Ramos (cell line): ENCODE measurements around the gene WNT3.
"Not testable (repeated sequence)": the region's sequence is repeated elsewhere in the genome, so short reads cannot be mapped to it uniquely, and the experiment has no call there.

Experiments
- in situ Hi-C: fragments of 300-500 bp; cut with MboI; formaldehyde crosslinking; loops from one replicate; pipeline ENCODE4 v1.14.3; 2022; ENCODE audit warnings: low sequenced_read_pairs; ENCODE audit not compliant: unreplicated experiment

The WNT3 gene

DNA sequence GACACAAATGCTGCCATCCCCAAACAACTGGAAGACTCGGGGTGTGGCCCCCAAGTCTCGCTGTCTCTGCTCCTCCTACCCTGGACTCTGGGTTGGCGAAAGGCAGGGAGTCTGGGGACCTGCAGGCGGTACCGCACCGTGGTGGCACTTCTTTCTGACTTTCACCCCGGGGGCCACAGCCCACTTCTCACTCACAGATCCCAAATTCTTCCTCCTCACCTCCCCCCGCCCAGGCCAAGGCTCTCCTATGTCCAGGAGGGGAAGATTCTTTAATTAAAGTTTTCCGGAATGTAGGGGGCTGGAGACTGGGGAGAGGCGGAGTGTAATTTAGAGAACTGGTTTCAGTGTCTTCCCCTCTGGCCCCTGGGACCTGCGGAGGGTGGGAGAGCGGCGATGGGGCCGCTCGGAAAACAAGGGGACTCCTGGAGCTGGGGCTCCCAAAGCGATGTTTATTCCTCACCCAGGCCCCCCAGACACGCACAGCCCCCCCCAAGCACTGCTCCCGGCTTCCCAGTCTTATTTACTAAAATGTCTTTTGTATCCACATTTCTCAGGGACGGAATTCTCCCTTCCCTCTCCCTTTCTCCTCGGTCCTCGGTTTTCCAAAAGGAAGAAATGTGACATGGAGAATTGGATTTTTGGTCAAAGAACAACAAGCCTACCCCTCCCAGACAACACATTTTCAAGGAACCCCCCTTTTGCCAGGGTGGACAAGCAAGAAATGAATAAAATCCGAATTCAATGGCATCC is 1.2 kb downstream of the WNT3 start:
- in situ Hi-C loops: no loop called here

GRCh38 chr17:46815474-46816353 is 2.8 kb downstream of the WNT3 start:
- in situ Hi-C loops: no loop called here

DNA sequence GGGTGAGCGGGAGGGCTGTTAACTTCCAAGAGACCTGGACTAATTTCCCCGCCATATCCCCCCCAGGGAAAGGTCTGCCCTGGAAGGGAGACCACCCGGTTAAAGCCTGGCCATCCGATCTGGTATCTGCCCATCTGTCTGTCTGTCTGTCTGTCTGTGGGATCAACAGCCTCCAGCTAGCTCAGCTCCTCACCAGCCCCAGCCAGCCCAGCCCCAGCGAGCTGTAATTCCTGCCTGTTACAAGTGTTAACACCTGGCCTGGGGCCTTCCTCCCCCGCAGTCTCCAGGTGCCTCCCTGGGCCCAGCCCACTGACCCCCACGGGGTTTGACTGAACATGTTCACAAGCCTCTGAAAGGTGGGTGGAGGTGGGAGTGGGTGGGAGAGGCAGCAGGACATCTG is 4.0 kb downstream of the WNT3 start:
- in situ Hi-C loops: no loop called here

DNA sequence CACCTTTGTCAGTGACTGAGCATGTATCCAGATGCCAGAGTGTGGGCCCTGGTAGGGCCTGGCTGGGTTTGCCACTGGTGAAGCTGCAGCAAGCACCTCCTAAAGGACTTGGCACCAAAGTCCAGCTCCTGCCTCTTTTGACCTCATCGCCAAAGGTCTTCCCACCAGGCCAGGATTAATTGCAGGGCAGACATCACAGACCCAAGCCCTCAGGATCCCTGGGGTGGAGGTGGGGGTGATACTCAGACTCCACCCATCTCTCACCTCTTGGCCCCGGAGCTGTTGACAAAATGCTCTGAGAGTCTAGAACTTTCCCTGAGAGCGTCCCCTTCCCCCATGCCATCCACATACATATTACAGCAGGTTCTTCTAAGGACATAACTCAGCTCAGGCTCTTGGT is 4.6 kb downstream of the WNT3 start:
- in situ Hi-C loops: no loop called here

DNA sequence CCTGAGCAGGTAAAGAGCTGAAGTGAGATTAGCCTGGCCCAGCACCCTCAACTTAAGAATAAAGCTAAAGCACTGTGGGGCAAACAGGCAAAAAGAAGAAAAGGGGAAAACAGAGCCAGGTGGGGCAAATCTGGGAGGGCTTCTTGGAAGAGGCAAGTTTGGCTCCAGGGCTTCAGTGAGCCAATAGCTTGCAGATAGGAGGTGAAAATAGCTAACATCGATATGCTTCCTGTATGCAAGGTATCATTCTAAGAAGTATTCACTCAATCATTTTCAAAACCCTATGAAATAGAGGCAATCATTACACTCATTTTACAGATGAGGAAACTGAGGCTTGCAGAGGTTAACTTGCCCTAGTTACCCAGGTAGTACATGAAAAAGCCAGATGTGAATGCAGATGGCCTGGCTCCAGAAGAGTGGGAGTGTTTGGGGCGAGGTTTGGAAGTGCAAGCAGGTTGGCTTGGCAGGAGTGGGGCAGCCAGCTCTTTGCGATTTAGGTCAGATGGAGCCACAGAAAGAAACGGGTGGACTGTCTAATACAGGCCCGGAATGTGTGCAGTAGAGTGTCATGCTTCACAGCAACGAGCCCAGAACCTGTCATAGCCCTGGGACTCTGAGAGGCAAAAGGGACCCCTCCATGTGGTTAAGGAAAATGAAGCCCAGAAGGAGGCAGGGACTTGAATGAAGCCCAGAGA is 5.7 kb downstream of the WNT3 start:
- in situ Hi-C loops: no loop called here

DNA sequence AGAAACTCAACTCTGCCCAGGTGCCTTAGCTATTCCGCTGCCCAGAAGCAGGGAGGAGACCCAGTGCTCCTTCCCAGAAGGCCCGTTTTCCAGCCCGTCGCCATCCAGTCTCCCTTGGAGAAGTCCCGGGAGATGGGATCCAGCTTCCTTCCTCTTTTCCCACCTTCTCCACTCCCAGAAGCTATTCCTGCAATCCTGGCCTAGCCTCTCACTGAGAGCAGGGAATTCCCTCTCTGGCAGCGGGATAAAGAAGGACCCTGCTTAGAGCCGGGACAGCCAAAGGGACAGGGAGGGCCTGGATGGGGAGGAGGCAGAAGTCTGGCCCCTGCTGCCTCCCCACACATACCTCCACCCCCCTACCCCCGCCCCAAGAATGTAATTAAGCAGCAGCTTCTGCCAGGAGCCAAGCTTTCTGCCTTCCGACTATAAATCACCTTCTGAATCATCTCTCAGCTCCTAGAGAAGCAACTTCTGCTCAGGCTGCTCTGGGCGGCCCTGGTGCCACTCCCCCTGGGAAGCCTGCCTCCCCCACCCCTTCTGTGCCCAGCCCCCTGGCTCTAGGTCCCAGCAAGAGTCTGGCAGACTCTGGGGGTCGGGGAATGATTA is 6.4 kb downstream of the WNT3 start:
- in situ Hi-C loops: no loop called here

DNA sequence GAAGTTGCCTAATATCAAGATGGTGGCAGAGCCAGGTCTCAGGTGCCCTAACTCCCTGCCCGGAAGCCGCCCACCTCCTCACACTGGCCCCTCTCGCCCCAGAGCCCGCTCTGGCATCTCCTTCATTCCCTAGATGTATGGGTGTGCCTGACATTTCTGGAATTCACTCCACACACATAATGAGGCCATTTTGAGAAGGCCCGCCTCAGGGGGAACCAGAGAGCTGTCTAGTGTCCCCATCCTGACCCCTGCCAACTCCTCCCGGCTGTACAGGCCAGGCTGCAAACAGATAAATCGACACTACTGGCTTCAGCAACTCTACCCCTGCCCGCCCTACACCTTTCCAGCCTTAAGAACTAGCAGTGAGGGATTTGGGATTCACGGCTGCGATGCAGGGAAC is 7.7 kb downstream of the WNT3 start:
- in situ Hi-C loops: no loop called here

DNA sequence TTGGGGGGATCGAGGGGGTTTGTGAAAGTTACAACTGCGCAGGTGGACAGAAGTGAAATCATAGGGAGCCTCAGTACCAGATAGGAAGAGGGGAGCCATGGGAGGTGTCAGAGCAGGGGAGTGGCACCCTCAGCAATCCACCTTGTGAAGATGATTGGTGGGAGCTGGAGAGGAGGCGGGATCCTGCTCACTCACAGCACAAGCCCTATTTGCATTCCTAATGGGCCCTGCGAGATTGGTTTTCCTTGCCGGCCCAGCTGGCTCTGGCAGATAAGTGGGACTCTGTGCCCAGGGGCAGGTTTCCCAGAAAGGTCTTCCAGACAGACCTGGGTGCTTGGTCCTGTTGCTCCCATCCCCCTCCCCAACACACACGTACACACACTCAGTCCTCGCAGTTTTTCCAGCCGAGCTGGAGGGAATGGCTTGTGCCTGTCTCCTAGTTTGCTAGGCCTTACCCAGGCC is 9.4 kb downstream of the WNT3 start:
- in situ Hi-C loops: no loop called here

GRCh38 chr17:46805771-46806170 is 12.7 kb downstream of the WNT3 start:
- in situ Hi-C loops: no loop called here

GRCh38 chr17:46803544-46803943 is 14.9 kb downstream of the WNT3 start:
- in situ Hi-C loops: no loop called here

GRCh38 chr17:46802800-46803199 is 15.7 kb downstream of the WNT3 start:
- in situ Hi-C loops: no loop called here

DNA sequence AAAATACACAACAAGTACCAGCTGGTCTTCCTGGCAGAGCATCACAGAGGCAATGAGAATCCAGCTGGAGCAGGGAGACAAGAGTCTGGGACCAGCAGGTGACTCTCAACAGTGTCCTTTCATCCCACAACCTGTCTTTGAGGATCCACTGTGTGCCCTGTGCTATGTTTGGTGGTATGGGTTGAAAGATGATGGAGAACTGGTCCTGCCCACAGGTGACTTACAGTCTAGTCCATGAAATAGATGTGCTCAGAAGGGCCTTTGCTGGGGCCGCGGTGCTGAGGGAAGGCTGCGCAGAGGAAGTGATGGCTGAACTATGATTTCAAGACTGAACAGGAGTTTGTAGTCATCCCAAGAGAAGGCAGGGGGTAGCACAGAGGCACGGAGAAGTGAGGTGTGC is 17.9 kb downstream of the WNT3 start:
- in situ Hi-C loops: no loop called here

GRCh38 chr17:46796956-46797530 is 21.4 kb downstream of the WNT3 start:
- in situ Hi-C loops: no loop called here

GRCh38 chr17:46796524-46796923 is 22.0 kb downstream of the WNT3 start:
- in situ Hi-C loops: no loop called here

DNA sequence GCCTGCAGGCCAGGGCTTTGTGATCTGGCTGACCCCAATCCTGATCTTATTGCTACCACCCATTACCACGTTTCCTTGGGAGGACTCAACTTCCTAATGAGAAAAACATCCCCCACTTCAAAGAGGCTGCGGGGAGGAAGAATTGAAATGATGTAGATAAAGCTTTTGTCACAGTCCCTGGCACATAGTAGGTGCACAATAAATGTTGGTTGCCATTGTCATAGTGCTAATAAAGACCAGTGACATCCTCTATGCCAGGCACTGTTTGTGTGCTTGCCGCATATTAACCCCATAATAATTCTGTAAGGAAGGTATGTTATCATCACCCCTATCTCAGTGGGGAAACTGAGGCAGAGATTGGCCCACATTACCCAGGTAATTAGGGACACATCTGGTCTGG is 22.4 kb downstream of the WNT3 start:
- in situ Hi-C loops: no loop called here

GRCh38 chr17:46795379-46795952 is 23.0 kb downstream of the WNT3 start:
- in situ Hi-C loops: no loop called here

GRCh38 chr17:46794318-46794717 is 24.2 kb downstream of the WNT3 start:
- in situ Hi-C loops: no loop called here

DNA sequence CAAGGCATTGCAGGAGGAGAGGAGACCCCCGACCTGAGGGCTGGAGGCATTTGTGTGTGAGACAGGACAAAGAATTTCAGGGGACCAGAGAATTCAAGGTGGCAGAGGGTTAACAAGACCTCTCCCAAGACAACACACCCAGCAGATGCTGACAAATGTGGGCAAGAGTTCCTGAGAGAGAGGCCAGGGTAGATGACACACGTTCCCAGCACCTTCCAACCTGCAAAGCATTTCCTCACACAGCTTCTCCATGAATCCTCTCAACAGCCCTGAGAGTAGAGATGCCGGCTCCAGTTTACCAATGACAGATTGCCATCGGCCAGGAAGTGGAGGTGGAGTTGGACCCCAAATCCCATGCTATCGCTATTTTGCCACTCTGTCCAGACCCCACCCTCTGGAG is 25.0 kb downstream of the WNT3 start:
- in situ Hi-C loops: no loop called here

DNA sequence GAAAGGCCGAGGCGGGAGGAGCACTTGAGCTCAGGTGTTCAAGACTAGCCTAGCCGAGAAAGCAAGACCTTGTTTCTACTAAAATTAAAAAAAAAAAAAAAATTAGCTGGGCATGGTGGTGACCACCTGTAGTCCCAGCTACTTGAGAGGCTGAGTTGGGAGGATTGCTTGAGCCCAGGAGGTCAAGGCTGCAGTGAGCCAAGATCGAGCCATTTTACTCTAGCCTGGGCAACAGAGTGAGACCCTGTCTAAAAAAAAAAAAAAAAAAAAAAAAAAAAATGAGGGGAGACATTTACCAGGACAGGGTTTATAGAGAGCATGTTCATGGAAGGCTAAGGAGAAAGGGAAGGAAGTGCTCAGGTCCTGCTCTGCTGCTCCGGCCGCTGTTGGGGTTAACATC is 25.5 kb downstream of the WNT3 start:
- in situ Hi-C loops: not testable (repeated sequence)

DNA sequence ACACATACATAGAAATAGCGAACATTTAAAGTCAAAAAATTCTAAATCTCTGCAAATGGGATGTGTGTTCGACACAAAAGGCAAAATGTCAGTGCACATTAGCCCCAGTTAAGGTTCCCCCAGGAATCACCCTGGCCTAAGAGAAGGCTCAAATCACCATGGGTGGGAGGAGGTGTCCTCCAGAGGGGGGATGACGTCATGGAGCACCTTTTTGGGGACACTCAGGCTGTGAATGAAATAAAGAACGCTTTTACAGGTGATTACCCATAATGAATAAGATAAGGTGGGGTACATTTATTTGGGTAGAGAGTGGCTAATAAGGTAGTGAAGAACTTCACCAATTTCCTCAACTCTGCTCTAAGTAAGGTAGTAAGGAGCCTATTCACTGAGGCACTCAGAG is 26.4 kb downstream of the WNT3 start:
- in situ Hi-C loops: no loop called here
